ENCODE measurements around the gene ZBTB46.

ZBTB46 gene

DNA sequence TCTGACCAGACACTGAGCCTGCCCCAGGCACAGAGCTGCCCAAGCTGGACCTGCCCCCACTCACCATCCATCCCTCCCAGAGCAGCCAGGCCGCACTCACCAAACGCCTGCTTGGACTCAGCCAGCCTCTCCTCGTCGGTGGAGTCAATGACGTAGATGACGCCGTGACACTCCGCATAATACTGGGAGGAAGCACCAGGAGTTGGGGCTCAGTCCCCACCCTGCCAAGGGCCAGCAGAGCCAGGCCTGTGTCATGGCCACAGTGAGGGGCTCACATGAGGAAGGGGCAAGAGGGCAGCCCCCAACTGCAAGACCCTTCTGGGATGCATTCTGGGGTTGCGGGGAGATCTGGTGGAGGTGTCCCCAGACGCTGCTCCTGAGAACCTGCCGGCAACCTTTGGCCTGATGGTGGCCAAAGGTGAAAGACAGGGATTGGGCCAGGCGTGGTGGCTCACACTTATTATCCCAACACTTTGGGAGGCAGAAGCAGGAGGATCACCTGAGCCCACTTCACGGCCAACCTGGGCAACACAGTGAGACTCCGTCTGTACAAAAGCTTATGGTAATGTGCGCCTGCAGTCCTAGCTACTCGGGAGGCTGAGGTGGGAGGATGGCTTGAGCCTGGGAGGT is 128.9 kb downstream of the ZBTB46 start:
- FAIRE-seq (no peak), DNase-seq (ENCODE audit: insufficient read length, low spot score) (no peak)
- TF ChIP-seq, protein P1, sequence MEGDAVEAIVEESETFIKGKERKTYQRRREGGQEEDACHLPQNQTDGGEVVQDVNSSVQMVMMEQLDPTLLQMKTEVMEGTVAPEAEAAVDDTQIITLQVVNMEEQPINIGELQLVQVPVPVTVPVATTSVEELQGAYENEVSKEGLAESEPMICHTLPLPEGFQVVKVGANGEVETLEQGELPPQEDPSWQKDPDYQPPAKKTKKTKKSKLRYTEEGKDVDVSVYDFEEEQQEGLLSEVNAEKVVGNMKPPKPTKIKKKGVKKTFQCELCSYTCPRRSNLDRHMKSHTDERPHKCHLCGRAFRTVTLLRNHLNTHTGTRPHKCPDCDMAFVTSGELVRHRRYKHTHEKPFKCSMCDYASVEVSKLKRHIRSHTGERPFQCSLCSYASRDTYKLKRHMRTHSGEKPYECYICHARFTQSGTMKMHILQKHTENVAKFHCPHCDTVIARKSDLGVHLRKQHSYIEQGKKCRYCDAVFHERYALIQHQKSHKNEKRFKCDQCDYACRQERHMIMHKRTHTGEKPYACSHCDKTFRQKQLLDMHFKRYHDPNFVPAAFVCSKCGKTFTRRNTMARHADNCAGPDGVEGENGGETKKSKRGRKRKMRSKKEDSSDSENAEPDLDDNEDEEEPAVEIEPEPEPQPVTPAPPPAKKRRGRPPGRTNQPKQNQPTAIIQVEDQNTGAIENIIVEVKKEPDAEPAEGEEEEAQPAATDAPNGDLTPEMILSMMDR (IDR thresholded peaks at IDR 0.05; ENCODE audit: insufficient read depth, missing control alignments) = no peak

DNA sequence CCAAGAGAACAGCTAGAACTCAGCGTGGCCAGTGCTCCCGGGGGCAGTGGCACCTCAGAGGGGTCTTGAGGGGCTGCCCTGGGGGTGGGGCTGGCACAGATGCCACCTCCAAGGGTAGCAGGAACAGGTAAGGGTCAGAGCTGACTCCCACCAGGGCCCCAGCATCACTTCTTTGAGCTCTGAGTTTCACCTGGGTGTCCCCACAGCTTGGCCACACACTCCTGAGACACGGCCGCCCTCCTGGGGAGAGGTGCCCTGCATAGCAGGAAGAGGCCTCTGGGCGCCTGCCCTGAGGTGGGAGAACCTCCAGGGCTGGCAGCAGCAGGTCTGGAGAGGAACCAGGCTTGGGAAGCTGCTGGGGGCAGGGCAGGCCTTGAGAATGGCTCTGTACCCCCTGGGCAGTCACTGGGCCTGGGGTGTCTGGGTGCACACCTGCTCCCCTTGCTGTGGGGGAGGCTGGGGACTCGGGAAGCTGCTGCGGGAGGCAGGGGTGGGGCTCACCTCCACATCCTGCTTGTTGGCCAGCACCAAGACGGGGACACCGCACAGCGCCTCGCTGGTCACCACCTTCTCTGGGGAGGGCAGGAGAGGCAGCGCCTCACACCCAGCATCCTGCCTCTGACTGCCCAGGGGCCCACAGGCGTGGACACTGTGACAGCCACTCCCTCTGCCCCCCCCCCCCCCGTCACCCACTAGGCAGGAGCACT is 129.6 kb downstream of the ZBTB46 start:
- TF ChIP-seq, protein P1 (IDR thresholded peaks at IDR 0.05; ENCODE audit: insufficient read depth, missing control alignments) = no peak
- peak; percentile 10 for DNase-seq (ENCODE audit: insufficient read length, low spot score)
- no peak for FAIRE-seq

DNA sequence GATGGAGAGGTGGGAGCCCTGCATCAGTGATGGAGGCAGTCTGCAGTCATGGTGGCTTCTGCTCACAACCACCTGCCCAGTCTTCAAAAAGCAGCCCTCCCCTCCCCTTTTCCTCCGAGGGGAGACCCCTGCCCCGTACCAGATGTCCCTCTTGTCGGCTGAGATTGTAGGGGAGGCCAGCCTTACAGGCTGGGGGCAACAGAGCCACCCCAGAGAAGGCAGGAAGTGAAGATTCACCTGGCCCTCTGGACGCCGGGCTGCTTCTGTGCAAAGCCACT is 130.1 kb downstream of the ZBTB46 start:
- TF ChIP-seq, protein P1 (IDR thresholded peaks at IDR 0.05; ENCODE audit: insufficient read depth, missing control alignments) = no peak
- no peak for DNase-seq (ENCODE audit: insufficient read length, low spot score)
- FAIRE-seq = no peak

DNA sequence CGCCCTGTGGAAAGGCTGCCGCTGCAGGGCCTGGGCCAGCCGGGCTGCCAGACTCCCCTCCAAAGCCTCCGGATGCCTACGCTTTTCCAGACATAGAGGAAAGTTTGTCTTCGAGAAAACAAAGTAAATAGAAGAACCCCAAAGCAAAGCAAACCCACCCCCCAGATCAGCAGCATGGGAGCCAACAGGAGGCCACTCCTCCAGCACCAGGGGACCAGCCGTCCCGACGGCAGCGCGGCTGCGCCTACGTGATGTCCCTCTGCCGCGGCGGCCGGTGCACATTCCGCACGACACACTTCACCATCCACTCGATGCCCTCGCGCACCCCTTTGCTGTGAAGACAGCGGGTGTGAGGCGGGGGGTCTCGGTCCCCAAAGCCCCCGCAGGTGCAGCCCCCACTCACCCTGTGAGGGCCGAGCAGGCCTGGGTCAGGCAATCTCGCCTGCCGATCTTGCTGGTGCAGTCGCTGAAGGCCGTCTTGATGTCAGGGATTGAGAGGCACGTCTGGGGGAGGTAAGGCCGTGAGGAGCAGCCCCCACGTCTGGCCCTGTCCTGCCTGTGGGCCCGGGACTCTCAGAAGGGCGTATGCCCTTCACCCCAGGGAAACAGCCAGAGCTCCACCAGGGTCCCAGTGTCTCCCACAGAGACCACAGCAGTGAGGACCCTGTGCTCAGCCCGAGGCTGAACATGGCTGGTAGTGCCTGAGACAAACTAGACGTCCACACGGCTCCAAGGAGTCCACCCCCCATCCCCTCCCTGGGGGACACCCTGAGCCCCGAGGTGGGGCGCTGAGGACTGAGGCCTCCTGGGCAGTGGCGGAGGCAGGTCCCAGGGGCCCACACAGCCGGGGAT is 130.6 kb downstream of the ZBTB46 start:
- no peak for FAIRE-seq
- DNase-seq (ENCODE audit: insufficient read length, low spot score) = peak; percentile 11
- TF ChIP-seq, protein P1 (IDR thresholded peaks at IDR 0.05; ENCODE audit: insufficient read depth, missing control alignments) = no peak

DNA sequence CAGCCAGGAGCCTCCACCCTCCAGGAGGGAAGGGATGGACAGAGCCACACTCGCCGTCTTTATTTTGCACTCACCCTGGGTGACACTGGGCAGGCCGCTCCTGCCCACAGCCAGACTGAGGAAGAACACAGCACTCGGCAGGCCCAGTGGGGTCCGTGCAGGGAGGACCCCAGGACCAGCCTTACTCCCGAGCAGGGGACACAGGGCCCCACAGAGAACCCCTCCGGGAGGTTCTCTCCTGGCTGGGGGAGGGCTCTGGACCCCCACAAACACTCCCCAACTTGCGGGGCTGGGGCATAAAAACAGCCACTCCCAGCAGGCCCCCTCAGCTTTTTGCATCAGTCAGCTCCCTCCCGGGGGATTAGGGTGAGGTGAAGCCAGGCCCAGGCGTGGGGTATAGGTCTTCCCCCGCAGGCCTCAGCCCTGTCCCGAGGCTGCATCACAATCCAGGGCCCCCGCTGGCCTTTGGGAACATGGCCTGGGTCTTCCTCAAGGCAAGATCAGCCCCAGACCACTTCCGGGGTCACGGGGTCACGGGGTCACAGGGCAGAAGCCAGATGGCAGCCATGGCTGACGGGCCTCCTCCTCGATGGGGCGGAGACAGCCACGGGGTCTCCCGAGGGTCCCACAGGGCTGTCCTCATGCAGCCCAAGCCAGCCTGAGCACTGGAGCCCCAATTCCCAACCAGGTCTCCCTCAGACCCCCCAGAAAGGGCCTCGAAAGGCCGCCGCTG is 131.4 kb downstream of the ZBTB46 start:
- FAIRE-seq (no peak), DNase-seq (ENCODE audit: insufficient read length, low spot score) (no peak)
- TF ChIP-seq, protein P1 (IDR thresholded peaks at IDR 0.05; ENCODE audit: insufficient read depth, missing control alignments) = no peak

DNA sequence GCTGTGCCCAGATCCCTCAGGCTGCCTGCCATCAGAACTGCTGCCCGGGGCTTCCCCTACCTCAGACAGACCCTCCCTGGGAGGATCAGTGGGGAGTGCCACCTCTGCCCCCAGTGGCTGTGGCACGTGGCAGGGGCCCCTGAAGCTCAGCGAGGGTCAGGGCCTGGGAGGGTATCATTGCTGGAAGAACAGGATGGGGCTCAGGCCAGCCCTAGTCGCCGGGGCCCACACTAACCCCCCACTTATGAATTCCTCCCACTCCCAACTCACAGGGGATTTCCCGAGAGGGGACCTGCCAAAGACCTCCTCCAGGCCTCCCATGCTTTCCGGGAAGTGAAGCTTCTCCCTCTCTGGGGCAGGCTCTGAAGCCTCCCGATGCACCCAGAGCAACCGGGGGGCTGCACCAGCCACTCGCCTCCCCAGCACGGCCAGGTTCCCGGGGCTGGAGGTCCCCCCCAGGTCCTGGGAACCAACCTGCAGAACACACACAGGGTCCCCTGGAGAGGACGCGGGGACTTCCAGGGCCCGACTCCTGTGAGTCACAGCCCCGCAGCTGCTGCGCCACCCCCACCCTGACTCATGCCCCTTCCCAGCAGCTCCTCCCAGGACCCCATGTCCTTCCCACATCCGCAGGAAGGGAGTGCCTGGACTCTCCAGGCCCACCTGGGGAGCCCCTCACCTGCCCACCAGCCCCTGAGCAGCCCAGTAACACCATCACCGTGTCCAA is 132.2 kb downstream of the ZBTB46 start:
- no peak for FAIRE-seq
- no peak for DNase-seq (ENCODE audit: insufficient read length, low spot score)
- TF ChIP-seq, protein P1 (IDR thresholded peaks at IDR 0.05; ENCODE audit: insufficient read depth, missing control alignments) = no peak
